HL-60/S4 (cell line): ENCODE data around the gene POP5.

Source experiments
- in situ Hi-C: fragments of 300-500 bp; cut with MboI; formaldehyde crosslinking; loops from 2 replicates; pipeline ENCODE4 v1.14.3; 2022; ENCODE audit warnings: low sequenced_read_pairs

Gene POP5

DNA sequence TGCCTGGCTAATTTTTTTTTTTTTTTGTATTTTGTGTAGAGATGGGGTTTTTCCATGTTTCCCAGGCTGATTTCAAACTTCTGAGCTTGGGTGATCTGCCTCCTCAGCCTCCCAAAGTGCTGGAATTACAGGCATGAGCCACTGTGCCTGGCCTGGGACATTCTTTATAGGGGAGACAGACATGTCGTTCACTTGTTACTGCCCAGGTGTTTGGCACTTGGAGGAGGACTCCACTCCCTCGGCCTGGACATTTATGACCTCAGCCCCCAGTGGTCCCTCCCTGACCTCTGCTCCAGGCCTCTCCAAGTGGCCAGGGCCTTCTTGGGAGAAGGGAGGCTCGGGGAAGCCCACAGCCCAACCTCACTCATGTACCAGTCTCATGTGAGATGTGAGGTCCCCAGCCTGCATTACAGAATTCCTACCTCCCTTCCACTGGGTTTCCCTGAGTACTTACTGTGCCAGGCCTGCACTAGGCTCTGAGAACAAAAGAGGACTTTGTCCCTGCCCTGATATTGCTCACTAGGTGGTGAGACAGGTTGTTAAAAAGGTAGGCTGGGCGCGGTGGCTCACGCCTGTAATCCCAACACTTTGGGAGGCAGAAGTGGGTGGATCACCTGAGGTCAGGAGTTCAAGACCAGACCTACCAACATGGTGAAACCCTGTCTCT is 9.7 kb upstream of the POP5 start:
- in situ Hi-C loops: no loop called here

DNA sequence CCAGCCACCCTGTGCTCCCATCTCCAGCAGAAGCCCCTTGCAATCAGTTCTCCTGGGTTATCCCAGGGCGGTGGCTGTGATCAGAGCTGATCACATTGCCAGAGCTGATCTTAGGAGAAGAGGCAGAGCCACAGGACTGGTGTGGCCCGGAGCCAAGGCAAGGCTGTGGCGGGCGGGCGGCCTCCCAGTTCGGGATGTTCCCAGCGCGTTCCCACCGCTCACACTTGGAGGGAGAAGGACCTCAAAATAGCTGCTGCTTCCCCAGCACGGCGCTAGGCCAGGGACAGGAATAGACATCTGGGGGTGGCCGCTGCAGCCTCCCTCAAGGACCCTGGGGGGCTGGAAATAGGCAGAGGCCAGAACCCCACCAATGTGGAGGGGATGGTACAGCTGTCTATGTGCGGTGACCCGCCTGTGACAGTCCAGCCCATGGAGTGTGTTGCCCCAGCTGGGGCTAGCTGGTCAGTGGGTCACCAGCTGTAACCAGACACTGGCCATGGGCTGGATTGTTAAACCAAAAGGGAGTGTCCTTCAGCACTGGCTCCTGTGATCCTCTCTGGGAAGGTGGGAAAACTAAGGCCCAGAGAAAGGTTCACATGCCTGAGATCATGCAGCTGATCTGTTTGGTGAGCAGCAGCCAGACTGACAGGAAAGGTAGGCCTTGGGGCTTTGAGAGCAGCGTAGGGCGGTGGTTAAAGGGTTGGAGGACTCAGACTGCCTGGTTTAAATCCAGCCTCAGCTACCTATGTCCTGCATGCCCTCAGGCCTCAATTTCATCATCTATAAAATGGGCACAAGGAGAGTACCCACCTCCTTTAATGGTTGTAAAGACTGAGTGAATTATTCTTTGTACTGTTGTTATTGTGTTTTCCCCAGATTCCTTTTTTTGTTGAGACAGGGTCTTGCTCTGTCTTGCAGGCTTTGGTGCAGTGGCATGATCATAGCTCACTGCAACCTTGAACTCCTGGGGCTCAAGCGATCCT is 8.0 kb upstream of the POP5 start:
- in situ Hi-C loops: loop anchor here (10.0 kb wide), 2 partner anchors 126 to 386 kb away; partner anchors contain the start of genes HNF1A and UNC119B

DNA sequence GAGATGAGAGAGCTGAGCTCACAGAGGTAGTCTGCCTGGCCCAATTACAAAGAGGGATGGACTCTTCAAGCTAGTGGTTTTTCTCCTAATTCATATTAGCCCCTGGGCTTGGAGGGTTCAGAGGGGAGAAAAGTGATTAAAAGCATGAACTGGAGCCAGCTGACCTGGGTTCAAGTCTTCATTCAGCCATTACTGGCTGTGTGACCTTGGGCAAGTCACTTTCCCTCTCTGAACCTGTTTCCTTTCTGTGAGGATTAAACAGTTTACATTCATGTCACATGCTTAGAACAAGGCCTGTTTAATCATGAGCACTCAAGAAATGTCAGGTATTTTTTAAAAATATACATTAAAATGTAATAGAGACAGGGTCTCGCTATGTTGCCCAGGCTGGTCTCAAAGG is 7.2 kb upstream of the POP5 start:
- in situ Hi-C loops: loop anchor here (10.0 kb wide), 2 partner anchors 126 to 386 kb away; partner anchors contain the start of genes HNF1A and UNC119B

DNA sequence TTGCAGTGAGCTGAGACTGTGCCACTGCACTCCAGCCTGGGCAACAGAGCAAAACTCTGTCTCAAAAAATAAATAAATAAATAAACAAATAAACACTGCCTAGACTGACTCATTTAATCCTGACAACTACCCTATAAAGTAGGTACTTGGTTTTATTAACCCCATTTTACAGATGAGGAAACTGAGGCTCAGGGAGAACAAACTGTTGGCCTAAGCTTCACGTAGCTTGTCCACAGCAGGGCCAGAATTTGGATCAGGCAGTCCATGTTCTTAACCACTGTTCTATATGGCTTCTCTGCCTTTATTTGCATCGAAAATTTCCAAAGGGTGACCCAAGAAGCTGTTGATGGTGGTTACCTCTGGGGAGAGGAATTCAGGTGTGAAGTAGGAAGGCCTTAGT is 5.7 kb upstream of the POP5 start:
- in situ Hi-C loops: loop anchor here (10.0 kb wide), 2 partner anchors 128 to 388 kb away; partner anchors contain the start of genes HNF1A and UNC119B

DNA sequence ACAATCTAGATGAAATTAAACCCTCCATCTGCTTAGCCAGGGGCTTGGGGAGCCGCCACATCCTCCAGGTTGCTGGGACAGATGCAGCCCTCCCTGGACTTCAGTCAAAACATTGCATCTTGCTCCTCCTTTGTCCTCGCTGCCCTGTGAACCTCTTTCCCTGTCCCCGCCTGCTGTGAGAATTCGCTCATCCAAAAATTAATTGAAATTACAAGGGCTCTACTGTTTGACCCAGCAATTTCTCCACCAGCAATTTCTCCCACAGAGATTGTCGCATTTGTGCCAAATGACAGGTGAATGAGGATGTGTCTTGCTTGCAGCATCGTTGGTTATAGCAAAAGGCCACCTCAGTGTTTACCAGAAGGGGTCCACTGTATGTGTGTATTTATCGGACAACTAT is 5.0 kb upstream of the POP5 start:
- in situ Hi-C loops: loop anchor here (10.0 kb wide), 2 partner anchors 129 to 389 kb away; partner anchors contain the start of genes HNF1A and UNC119B

DNA sequence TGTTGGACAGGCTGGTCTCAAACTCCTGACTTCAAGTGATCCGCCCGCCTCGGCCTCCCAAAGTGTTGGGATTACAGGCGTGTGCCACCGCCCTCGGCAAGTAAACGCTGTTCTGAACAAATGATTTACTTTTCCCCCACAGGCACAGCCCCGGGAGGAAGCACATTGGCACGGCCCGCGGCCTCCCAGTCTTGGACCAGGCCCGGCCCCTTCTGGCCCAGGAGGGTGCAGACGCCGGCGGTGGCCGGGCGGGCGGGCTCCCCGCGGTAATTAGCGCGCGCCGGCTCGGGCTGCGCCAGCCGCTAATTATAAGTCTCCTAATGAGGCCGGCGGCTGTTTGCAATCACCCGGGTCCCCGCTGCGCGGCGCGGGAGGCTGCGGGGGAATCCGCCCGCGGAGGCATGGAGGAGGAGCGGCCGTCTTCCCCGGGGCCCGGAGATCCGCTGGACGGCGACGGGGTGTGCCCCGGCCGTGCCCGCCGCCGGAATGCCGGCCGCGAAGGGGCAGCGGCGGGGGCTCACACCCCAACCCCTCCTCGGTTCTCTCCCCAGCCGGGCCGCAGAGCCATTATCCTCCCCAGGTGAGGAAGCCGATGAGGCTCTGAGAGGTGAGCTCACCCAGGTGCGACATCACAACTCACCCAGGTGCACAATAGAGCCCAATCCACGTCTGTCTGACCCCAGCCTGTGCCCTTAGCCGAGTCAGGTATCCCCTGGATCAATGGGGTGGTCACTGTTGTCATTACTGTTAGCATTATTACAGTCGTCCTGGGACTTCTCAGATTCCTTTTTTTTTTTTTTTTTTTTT is 3.3 kb upstream of the POP5 start:
- in situ Hi-C loops: loop anchor here (10.0 kb wide), 2 partner anchors 130 to 390 kb away; partner anchors contain the start of genes HNF1A and UNC119B

DNA sequence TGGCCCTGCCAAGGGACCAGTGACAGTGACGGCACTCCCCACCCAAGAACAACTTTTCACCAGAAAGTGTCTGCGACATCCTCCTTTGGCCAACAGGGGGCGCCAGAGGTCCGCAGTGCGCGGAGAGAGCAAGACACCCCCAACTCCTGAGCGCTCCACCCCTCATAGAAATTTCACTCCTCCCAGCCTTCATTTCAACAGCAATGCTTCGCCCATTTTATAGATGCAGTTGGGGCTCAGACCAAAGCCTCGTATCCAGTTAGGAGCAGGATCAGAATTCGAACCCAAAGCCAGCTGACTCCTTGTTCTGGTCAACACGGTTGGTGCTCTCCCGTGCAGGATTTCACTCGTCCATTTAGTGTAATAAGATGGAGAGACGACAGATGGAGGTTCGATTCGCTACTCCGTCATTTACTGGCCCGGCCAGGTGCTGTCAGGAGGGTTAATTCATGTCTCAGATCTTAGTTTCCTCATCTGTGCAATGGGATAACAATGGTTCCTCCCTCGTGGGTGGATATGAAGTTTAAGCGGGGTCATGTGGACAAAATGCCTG is 2.4 kb upstream of the POP5 start:
- in situ Hi-C loops: loop anchor here (10.0 kb wide), 2 partner anchors 131 to 391 kb away; partner anchors contain the start of genes HNF1A and UNC119B

DNA sequence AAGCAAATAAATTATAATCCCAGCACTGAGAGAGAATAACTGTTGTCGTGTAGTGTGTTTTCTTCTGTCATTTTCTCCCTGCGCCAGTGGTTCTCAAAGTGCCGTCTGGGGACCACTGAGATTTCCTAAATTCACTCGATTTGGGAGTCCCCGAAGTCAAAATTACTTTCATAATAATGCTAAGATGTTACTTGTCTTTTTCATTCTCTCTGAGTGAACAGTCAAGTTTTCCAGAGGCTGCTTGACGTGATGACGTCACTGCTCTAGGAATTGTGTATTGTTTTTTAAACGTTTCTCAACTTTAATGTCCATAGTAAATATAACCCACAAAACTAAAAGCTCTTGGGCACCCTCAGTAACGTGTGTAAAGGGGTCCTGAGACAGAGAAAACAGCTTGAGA is 796 bp upstream of the POP5 start:
- in situ Hi-C loops: loop anchor here (10.0 kb wide), 2 partner anchors 133 to 393 kb away; partner anchors contain the start of genes HNF1A and UNC119B

DNA sequence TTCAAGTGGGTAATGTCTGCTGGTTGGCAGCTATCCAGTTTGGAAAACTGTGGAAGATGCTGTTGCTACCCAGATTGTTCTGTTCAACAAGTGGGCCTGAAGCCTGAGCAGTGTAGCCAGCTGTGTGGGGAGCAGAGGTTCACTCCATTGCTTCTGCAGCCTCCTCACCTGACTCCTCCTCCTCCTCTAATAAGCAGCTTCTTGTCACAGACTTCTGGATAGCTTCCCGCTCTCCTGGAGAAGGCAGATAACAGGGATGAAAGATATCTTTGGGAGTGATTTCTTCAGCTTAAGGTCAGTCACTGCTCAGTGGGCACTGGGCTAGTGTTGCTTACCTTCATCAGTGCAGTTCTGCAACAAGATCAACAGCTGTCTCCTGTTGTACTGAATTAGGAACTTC is 2.0 kb downstream of the POP5 start:
- in situ Hi-C loops: no loop called here

DNA sequence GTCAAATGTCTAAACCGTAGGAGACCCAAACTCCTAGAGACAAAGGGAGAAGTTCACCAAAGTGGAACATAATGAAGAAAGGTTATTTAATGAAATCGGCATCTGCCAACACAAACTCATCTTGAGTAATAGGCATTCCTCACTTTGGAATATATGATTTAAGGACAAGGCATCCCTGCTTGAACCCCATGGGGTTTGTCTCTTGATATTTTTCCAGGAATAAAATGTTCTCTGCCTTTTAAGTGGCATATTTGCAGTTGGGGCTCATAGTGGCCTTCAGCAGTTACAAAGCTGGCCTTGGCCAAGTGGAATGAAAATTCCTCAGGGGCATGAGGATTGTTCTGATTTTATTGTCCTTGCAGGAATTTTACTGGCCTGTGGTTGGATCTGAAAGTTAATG is 7.1 kb downstream of the POP5 start:
- in situ Hi-C loops: no loop called here

DNA sequence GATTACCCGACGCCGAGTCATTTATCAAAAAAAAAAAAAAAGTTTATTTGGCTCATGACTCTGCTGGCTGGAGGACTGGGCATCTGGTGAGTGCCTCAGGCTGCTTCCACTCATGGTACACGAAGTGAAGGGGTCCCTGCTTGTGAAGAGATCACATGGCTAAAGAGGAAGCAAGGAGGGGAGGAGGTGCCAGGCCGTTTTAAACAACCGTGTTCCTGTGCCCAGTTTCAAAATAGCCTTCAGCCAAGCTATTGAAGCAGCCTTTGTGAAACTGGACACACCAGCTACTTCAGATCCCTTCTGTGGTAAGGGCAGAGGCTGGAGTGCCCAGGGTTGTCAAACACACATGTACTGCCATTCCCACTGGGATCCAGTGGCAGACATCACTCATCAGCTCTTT is 7.6 kb downstream of the POP5 start:
- in situ Hi-C loops: no loop called here

DNA sequence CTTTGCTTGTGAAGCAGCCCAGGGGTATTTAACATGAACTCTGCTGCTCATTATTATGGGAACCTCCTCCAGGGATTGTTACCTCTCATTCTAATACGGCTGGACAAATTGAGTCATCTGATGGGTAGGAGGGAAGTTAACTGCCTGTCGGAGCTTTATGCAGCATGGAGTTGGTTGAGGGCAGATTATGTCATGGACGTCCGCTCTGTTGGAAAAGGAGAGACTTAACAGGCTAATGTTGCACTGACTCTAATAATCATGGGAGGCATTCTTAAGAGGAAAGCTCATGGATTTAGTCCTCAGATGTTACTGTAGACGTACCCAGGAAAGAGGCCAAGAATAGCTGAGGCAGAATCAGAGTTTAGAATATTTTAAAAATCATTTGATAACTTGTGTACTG is 9.9 kb downstream of the POP5 start:
- in situ Hi-C loops: no loop called here

DNA sequence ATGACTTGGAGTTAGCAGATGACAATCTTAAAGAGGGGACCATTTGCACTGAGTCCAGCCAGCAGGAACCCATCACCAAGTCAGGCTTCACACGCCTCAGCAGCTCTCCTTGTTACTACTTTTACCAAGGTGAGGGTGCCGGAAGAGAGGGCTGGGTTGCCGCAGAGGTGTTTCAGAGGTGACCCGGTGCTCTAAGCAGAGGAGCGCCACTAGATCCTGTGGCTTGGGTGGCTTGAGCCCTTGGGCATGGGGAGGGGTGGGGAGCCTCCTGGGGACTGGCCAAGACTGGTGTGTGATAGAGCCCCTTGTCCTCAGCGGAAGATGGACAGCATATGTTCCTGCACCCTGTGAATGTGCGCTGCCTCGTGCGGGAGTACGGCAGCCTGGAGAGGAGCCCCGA is 17.7 kb downstream of the POP5 start:
- in situ Hi-C loops: no loop called here

DNA sequence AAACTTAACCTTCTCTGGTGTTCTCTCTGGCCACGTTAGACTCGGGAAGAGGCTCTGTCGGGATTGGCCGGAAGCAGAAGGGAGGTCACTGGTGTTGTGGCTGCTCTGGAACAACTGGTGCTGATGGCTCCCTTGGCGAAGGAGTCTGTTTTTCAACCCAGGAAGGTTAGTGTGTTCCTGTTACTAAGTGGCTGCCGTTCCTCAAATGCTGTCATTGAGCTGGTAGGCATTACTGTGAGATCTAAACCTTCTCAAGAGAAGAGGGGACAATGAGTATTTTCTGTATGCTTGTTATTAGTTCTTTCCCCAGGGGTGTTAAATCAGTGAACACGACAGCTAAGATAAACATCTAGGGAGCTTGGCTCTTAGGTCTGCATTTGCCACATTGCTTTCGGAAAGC is 18.3 kb downstream of the POP5 start:
- in situ Hi-C loops: no loop called here

DNA sequence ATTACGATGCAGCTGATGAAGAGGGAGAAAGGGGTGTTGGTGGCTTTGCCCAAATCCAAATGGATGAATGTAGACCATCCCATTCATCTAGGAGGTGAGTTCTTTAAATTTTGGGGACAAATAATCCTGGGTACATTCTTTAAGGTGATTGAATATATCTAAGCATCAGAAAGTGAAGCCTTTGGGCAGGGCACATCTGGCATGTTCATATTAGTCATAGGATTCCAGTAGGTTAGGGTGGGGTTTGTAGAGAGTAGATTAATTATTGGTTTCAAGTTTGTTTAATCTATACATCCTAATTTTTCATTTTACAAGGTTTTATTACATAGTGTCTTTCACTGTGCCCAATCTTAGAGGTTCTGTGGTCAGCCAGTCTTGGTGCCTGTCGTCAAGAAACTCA is 23.6 kb downstream of the POP5 start:
- in situ Hi-C loops: no loop called here

DNA sequence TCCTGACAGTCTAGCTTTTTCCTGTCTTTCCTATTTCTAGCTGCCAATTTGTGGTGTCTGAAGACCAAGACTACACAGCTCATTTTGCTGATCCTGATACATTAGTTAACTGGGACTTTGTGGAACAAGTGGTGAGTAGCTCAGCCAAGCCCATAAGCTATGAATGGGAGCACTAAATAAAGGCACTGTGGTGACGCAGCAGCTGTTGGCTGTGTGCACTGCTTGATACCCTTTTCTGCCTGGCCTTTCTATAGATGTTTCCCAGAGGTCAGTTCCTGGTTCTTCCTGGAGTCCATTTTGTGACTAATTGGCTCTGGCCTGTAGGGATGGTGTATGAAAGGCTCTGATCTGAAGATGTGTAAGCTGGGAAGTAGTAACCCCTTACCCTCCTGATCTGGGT is 26.5 kb downstream of the POP5 start:
- in situ Hi-C loops: no loop called here

DNA sequence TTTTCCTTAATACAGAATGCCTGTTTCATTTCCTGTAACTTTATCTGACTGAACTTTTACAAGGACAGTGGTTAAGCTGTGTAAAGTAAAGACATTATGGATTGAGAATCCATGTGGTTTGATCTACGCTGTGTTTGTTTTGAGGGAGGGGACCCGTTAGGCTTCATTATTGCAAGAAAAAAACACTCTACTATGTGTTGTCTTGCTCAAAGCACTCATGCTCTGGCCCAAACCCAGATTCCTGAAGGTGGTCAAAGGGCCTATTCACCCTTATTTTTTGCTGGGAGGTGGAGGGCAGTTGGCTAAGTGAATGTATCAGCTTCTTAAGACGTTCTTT is 35.2 kb downstream of the POP5 start:
- in situ Hi-C loops: no loop called here

DNA sequence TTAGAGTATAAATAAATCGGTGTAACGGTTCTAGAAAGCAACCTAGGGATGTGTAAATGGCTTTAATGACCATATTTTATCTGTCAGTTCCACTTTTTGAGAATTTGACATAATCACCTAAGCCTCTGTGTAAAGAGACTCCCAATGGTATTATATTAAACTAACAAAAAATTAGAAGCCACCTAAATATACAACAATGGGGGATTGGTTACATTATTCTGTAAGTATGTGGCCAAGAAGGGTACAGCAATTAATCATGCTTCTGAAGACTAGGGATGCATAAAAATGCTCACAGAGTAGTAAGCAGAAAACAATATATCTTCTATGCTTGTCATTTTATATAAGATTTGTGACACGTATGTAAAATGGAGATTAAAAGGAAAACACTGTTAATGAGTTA is 36.5 kb downstream of the POP5 start:
- in situ Hi-C loops: no loop called here

DNA sequence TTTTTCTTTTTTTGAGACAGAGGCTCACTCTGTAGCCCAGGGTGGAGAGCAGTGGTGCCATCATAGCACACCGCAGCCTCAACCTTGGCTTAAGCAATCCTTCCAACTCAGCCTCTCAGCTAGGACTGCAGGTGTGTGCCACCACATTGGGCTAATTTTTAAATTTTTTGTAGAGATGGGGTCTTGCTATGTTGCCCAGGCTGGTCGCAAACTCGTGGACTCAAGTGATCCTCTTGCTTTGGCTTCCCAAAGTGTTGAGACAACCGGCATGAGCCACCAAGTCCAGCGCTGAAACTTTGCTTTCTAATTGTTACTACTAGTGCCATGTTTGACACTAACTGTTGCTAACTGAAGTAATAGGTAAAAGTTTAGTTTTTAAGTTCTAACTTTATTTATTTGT is 39.0 kb downstream of the POP5 start:
- in situ Hi-C loops: no loop called here

DNA sequence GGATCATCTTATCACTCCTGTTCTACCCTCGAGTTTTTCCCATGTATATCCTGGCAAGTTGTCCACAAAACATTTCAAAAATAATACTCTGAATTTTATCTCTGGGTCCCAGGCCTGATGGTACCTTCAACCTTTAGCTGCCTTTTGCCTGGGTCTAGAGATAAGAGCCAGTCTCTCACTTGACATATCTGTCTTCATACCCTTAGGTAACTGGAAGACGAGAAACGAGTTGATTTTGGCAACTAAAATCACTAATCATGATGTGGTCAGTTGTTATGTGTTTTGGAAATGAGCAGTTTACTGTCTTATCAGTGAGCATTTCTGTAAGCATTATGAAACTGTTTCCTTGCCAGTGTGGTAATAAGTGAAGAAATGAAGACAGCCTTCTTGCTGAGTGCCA is 40.8 kb downstream of the POP5 start:
- in situ Hi-C loops: no loop called here

DNA sequence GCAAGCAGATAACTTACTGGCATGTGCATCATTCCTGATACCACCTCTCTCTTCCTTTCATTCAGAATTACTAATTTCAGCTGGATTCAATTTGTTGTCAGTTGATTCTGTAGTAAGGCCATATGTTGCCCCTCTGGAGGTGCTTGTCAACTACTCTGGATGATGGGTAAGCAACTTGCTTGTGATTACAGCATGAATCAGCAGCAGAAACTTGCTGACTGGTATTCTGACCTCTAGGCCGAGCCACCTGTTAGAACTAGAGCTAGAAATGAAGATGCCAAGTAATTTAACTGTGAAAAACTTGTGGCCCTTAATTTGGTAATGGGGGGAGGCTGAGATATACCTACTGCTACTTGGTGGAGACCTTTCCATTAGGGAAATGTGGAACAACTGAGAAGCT is 41.9 kb downstream of the POP5 start:
- in situ Hi-C loops: no loop called here
